Large intestine (tissue), 3 donors: ENCODE data around the gene ADRM1. TPM values are rescaled to one million over a fixed set of nuclear protein-coding genes. Genes with fewer than 3 reads are reported as not detected.

Experiments used
- DNase-seq, 2 donors: peaks; one replicate each; pipeline versions ENCODE4 v3.0.0 to v3.0.0-alpha.2; 2013
- H3K27ac ChIP-seq: one replicate; pipeline ENCODE4 v1.5.1; 2013; ENCODE audit warnings: low read length
- H3K27me3 ChIP-seq: 2 replicates; pipeline ENCODE4 v1.6.1; 2013; ENCODE audit warnings: low read length; ENCODE audit not compliant: control insufficient read depth, insufficient read depth
- H3K36me3 ChIP-seq: 2 replicates; pipeline ENCODE4 v1.6.1; 2013; ENCODE audit warnings: low read length; ENCODE audit not compliant: control insufficient read depth, insufficient read depth
- H3K4me1 ChIP-seq: one replicate; pipeline ENCODE4 v1.6.1; 2013; ENCODE audit warnings: low read length; ENCODE audit not compliant: control insufficient read depth, insufficient read depth
- H3K4me3 ChIP-seq: one replicate; pipeline ENCODE4 v1.5.1; 2013; ENCODE audit warnings: low read length
- H3K9me3 ChIP-seq: one replicate; pipeline ENCODE4 v1.6.1; 2013; ENCODE audit warnings: mild to moderate bottlenecking, low read depth, low read length, moderate library complexity; ENCODE audit not compliant: control insufficient read depth
- WGBS: methylation state at CpG from one replicate; pipeline ENCODE4 v1.1.5; 2013; ENCODE audit warnings: low lambda C conversion rate; ENCODE audit not compliant: insufficient coverage; 5-methylcytosine and 5-hydroxymethylcytosine counted together
- polyA plus RNA-seq: library from polyadenylated mRNA; unstranded; fragments of 120-200 nt; gene quantifications from one replicate; pipeline ENCODE4 v1.2.1, GENCODE V29; 2013

The ADRM1 gene
- polyA plus RNA-seq, 1 donor = 50.4 TPM

DNA sequence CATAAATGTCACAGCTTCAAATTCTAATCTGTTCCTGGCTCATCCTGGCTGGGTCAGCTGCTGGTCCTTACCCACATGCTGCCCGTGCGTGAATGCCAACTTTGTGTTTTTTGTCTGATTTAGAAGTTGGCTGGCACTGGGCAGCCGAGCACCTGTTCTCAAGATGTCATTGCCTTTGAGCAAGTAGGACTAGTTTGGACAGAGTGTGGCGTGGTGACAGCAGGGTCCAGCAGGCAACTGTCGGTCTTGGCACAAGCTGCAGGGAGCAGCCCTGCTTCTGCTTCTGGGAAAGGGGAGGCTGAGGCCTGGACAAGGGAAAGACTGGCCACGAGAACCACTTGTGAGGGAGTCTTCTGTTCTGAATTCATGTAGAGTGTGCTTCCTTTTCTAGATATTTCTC, 26.4 kb upstream of the ADRM1 start:
- Histone ChIP-seq H3K27ac (no peak overlapping the region), H3K27me3 (no peaks in the 10 kb centered on the region), H3K4me3 (no peak overlapping the region), H3K4me1 (no peaks in the 10 kb centered on the region), H3K36me3 (peaks cover 76% of the 10 kb centered on the region), H3K9me3 (no peaks in the 10 kb centered on the region)
- DNase-seq = no peak
- WGBS = no CpG with 5 or more reads among the region's 6 CpGs

DNA sequence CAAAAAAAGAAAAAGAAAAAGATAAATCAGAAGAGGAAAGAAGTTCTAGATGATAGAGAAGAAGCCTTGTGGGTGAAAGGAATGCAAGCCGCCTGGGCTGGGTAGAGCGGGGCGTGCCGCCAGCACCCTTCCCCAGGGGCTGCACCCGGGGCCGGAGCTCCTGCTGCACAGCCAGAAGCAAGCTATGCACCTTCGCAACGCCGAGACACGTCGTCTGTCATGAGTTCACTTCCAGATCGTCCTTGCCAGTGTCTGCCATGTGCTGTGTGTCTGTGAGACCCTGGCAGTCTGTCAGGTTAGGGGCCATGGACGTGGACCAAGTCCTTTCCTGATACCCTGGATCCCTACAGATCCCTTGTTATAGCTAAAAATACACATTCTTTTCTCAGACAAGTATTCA, 25.5 kb upstream of the ADRM1 start:
- Histone ChIP-seq H3K27ac (no peak overlapping the region), H3K4me1 (no peaks in the 10 kb centered on the region), H3K4me3 (no peak overlapping the region), H3K27me3 (no peaks in the 10 kb centered on the region), H3K9me3 (no peaks in the 10 kb centered on the region), H3K36me3 (peaks cover 76% of the 10 kb centered on the region)
- WGBS = no CpG with 5 or more reads among the region's 13 CpGs
- no peak for DNase-seq

DNA sequence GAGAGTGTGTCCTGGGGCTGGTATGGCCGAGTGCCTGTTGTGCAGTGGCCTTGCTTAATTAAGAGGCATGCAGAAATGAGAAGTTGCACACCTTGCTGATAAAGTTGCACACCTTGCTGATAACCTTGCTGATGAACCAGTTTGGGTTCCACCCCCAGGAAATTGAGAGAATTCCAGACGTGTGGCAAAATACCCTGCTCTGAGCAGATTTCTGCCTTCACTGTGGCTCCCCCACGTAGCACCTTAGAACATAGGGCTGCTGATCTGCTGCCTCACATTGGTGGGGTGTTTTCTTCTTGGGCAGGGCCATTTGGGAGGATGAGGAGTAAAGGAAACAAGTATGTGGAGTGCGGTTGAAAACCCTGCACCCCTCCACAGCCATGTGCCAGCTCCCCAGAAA, 22.5 kb upstream of the ADRM1 start:
- H3K27ac ChIP-seq = no peak overlapping the region
- H3K27me3 ChIP-seq = no peaks in the 10 kb centered on the region
- H3K9me3 ChIP-seq = no peaks in the 10 kb centered on the region
- H3K4me1 ChIP-seq = no peaks in the 10 kb centered on the region
- DNase-seq = no peak
- no peak overlapping the region for H3K4me3 ChIP-seq
- WGBS = no CpG with 5 or more reads among the region's 4 CpGs
- peaks cover 77% of the 10 kb centered on the region for H3K36me3 ChIP-seq

DNA sequence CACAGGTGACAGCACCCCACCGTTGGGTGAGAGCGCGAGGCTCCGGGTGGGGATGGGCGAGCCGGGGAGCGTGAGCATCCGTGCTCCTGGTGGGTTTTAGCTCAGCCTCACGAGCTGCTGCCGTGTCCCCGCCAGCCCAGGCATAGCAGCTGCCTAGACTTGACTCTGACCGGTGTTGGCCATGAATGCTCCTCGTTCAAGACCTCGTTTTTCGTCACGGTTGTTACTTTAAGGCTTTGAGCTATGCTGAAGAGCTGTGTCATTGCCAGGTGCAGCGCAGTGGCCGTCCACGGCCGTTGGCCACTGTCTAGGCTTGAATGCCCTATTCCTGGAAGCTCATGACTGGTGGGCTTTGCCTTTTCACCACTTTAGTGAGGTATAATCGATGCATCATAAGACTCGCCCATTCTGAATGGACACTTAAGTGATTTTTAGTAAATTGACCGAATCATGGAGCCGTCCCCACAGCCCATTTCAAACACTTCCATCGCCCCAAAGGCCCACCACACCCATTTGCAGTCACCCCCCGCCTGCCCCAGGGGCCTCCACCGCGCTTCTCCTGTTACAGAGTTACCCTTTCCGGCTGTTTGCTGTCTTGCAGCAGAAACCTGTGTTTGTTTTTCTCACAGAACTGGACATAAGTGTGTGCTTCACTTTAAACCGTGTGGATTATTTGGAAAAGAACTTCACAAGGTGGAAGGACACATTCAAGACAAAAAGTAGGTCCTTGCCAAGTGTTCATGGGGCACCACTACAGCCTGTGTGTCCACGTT, 21.4 kb upstream of the ADRM1 start:
- no peaks in the 10 kb centered on the region for H3K27me3 ChIP-seq
- H3K9me3 ChIP-seq = no peaks in the 10 kb centered on the region
- no peak overlapping the region for H3K27ac ChIP-seq
- no peak for DNase-seq
- H3K4me1 ChIP-seq = no peaks in the 10 kb centered on the region
- H3K36me3 ChIP-seq = peaks cover 80% of the 10 kb centered on the region
- WGBS = no CpG with 5 or more reads among the region's 31 CpGs
- no peak overlapping the region for H3K4me3 ChIP-seq

DNA sequence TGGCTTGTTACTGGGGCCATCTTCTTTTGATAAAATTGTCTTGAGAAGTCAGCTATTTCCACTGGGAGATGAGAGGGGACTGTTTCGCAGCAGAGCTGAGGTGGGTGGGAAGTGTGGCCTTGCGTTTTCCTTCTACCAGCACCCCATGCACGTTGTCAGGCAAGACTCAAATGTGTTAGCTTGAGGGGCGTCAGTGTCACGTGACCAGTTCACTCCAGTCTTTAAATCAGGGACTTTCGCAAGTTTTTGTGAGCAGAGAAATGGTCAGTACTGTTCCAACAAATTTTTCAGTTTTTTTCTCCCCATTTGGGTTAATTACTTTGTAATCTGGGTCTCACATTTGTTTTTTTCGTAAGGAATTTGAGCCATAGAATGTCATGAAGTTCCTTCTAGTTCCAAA, 20.7 kb upstream of the ADRM1 start:
- 100% methylated on average over 2 of the region's 7 CpGs for WGBS
- Histone ChIP-seq H3K4me1 (no peaks in the 10 kb centered on the region), H3K9me3 (no peaks in the 10 kb centered on the region), H3K36me3 (peaks cover 82% of the 10 kb centered on the region), H3K27me3 (no peaks in the 10 kb centered on the region), H3K4me3 (no peak overlapping the region), H3K27ac (no peak overlapping the region)
- no peak for DNase-seq

DNA sequence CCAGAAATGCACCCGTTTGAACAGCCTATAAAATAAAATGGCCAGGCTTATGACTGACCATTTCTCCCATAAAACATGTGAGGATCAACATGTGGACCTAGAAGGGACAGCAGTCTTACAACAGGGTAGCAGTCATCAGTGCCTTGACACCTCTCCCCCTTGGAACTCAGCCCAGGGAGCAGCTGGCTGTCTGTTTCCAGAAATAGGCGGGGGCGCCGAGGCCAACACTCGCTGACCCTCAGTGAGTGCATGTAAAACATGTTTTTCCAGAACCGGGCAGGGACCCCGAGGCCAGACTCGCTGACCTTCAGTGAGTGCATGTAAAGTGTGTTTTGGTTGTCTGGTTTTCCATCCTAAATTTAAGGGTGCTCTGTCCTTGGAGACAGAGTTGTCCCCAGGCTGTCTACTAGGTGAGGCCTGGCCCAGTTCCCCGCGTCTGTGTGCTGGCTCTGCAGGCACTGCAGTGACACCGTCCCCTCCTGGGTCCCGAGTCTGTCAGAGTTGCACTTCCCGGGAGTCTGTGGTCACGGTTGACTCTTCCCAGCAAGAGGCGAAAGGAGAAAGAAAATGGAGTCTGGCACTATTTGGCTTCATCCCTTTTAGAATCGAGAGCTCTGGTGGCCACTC, 19.8 kb upstream of the ADRM1 start:
- Histone ChIP-seq H3K4me1 (no peaks in the 10 kb centered on the region), H3K36me3 (peaks cover 80% of the 10 kb centered on the region), H3K4me3 (no peak overlapping the region), H3K27me3 (no peaks in the 10 kb centered on the region), H3K9me3 (no peaks in the 10 kb centered on the region), H3K27ac (no peak overlapping the region)
- no CpG with 5 or more reads among the region's 16 CpGs for WGBS
- DNase-seq = no peak

DNA sequence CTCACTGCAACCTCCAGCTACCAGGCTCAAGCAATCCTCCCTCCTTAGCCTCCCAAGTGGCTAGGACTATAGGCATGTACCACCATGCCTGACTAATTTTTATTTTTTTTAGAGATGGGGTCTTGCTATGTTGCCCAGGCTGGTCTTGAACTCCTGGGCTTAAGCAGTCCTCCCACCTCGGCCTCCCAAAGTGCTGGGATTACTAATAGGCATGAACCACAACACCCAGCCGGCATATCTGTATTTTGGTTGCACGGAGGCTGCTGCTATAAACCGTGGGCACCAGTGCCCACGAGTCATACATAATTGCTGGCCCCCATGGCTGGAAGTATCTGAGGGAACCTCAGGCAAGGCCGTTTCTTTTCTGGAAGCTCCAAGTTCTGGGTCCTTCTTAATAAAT, 18.3 kb upstream of the ADRM1 start:
- DNase-seq = no peak
- Histone ChIP-seq H3K27ac (no peak overlapping the region), H3K36me3 (peaks cover 79% of the 10 kb centered on the region), H3K27me3 (no peaks in the 10 kb centered on the region), H3K4me1 (no peaks in the 10 kb centered on the region), H3K9me3 (no peaks in the 10 kb centered on the region), H3K4me3 (no peak overlapping the region)
- WGBS = no CpG with 5 or more reads among the region's 6 CpGs

DNA sequence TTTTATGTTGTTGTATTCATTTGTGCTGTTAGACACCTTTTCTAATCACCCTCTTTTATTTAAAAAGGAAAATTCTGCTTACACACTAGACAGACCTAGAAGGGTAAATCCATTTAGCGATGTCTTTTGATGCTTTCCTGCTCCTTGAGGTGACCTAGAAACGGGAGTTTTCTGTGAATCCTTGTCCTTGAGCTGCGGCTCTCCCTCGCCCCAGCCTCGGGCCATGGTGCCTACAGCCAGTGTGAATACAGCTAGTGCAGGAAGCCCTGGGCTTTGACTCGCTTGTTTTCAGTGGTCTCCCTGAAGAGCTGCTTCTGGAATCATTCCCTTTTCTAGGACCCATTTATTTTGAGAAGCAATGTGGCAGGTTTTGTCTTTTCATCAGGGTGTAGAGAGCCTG, 17.6 kb upstream of the ADRM1 start:
- Histone ChIP-seq H3K36me3 (peaks cover 76% of the 10 kb centered on the region), H3K4me3 (no peak overlapping the region), H3K27ac (no peak overlapping the region), H3K27me3 (no peaks in the 10 kb centered on the region), H3K9me3 (no peaks in the 10 kb centered on the region), H3K4me1 (no peaks in the 10 kb centered on the region)
- no CpG with 5 or more reads among the region's 6 CpGs for WGBS
- no peak for DNase-seq

DNA sequence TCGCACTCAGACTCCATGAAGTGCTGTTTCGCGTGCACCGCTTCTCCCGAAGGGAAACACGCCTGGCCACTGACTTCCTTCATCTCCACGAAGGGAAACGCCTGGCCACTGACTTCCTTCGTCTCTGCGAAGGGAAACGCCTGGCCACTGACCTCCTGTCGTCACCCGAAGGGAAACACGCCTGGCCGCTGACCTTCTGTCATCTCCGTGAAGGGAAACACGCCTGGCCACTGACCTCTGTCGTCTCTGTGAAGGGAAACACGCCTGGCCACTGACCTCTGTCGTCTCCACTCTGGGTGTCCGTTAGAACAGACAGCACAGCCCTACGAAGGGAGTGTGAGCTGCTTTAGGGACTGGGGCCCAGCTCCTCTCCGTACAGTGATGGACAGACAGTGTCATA, 17.1 kb upstream of the ADRM1 start:
- no peak overlapping the region for H3K27ac ChIP-seq
- H3K4me3 ChIP-seq = no peak overlapping the region
- DNase-seq = peak in 1 of 2 donors; percentile 32
- H3K4me1 ChIP-seq = no peaks in the 10 kb centered on the region
- H3K27me3 ChIP-seq = no peaks in the 10 kb centered on the region
- 92% methylated on average over 5 of the region's 23 CpGs for WGBS
- H3K9me3 ChIP-seq = no peaks in the 10 kb centered on the region
- H3K36me3 ChIP-seq = peaks cover 71% of the 10 kb centered on the region

DNA sequence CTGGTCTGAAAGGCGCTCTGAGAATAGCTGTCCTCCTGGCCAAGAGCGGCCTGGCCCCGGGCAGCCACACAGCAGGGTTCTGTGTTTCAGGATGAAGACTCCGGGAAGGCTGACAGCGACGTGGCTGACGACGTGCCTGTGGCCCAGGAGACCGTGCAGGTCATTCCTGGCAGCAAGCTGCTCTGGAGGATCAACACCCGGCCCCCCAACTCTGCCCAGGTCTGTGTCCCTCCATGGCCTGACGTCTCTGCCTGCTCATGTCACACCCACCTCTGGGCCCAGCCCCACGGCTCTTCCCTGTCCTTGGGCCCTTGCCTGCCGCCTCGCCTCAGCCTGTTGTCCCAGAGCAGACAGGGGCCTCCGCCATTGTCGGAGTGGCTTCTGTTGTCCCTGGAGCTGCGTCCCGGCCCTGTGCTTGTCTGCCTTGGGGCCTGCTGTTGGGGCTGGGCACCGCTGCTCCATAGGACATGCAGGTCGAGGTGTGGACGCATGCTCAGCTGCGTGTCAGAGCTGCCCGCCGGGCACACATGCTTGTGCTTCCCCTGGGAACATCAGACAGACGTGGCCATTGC, 16.2 kb upstream of the ADRM1 start:
- Histone ChIP-seq H3K36me3 (peaks cover 69% of the 10 kb centered on the region), H3K27ac (no peak overlapping the region), H3K4me3 (no peak overlapping the region), H3K27me3 (no peaks in the 10 kb centered on the region), H3K4me1 (no peaks in the 10 kb centered on the region), H3K9me3 (no peaks in the 10 kb centered on the region)
- DNase-seq = no peak
- no CpG with 5 or more reads among the region's 25 CpGs for WGBS
